Raji (cell line): ENCODE data around the gene FOXP4.

Source experiments
- POLR2A ChIP-seq: IDR thresholded peaks from 2 replicates; pipeline ENCODE4 v1.6.1; 2011; ENCODE audit warnings: low read depth, low read length, control low read depth; ENCODE audit not compliant: insufficient read depth

FOXP4 gene

DNA sequence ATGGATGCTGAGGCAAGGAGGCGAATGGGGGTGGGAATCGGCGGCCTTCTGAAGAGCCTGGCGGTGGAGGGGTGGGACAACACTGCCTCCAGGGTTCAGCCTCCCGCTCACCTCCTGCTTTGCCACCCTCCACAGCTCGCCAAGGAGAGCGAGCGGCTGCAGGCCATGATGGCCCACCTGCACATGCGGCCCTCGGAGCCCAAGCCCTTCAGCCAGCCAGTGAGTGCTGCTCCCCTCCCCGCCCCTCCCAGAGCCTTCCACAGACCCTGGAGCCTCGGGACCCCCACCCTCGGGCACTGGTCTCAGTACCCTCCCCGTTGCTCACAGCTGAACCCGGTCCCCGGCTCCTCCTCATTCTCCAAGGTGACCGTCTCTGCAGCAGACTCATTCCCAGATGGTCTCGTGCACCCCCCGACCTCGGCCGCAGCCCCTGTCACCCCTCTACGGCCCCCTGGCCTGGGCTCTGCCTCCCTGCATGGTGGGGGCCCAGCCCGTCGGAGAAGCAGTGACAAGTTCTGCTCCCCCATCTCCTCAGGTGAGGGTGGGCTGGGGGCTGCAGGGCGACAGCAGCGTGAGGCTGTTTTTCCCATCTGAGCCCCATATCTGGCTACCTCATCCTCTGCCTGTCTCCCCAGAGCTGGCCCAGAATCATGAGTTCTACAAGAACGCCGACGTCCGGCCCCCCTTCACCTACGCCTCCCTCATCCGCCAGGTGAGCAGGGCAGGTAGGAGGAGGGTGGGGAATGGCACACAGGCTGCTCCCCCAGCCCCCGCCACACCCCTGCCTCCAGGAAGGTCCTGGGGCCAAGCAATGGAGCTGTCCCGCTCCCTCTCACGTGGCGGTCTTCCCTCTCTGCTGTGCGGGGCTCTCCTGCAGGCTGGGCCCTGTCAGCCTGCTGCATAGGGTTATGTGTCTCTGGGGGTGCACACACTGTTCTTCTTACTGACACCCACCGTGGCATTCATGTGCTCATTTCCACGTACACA lies 43.7 kb downstream of the FOXP4 start:
- TF ChIP-seq POLR2A: no peak

DNA sequence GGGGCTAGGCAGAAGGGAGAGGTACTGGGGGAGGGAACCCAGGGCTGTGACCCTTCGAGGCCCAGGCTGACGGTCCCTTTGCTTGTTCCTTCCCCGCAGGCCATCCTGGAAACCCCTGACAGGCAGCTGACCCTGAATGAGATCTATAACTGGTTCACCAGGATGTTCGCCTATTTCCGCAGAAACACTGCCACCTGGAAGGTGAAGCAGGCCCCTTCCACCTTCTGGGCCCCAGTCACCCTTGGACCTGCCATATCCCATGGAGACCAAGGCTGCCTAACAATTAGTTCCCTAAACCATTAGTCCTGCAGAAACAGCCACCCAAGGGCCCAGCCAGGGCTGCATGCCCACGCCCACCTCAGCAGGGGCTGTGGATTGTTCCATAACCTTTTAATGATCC lies 44.9 kb downstream of the FOXP4 start:
- TF ChIP-seq POLR2A: no peak

DNA sequence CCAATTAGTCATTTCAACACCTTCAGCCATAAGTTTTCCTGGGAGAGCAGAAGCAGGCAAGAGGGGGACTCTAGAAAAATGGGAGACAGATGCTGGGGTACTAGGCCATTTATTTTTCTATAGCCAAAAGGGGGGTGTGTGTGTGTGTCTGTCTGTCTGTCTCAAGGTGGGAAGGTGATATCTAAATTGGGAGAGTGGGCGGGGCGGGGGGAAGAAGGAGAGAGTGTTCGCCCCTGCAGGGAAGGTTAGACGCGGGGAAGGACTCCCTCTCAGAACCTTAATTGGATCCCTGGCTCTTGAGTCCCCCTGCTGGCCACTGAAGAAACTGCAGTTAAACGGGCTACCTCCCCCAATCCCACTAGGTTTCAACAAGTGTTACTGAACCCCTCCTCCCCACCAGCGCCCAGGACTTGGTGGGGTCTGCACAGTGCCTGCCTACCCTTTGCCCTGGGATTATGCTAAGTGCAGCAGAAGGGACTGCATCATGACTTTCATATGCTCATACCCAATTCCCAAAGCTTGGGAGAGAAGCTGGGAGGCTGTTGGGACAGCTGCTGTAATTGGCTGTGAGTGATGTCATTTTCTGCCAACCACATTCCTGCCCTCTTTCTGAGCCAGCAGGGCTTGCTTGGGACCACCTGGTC lies 45.8 kb downstream of the FOXP4 start:
- TF ChIP-seq POLR2A: no peak

DNA sequence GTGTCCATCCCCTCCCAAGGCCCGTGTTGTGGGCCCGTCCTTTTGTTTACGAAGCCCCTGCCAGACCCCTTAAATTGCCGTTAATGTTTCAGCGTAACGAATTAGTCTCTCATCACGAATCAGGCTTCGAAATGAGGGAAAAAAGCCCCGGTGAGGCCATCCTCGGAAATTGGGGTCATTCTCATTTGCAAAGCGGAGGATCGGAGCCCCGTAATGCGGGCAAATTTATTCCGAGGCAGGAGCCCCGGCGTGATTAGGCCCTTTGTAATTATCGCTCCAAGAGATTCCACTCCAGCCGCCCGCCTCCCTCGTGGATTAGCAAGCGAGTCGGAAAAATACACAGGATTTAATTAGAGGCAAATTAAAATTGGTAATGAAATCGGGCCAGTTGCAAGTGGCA lies 47.2 kb downstream of the FOXP4 start:
- no peak for TF ChIP-seq POLR2A

DNA sequence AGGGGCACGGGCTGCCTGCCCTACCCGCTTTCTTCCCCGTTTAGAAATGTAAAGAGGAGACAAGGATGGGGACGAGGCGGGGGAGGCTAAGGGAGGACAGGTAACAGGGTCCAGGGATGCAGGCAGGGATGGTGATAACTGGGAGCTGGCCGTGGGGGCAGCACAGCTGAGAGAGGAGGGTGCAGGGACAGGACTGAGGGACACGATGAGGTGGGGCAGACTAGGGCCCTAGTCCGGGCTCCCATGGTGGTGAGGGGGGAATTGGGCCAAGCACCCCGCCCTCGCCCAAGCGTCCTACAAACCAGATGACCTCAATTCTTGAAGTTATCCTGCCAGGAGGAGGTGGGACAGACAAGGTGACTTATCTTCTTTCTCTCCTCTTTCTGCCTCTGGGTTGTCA lies 47.7 kb downstream of the FOXP4 start:
- TF ChIP-seq POLR2A: no peak

GRCh38 chr6:41594326-41594725 lies 48.1 kb downstream of the FOXP4 start:
- TF ChIP-seq POLR2A: no peak

DNA sequence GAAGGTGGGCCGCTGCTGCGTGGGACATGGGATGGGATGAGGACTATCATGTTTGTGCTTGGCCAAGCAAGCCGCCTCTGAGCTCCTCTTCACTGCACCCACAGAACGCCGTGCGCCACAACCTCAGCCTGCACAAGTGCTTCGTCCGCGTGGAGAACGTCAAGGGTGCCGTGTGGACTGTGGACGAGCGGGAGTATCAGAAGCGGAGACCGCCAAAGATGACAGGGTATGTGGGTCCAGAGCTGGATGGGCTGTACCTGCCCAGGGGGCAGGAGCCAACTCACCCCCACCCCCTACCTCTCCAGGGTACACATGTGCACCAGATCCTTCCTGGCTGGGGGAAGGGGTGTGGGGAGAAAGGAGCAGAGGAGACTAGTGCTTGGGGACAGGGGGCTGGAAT lies 48.6 kb downstream of the FOXP4 start:
- TF ChIP-seq POLR2A: no peak

- TF ChIP-seq POLR2A: no peak
Observed at GRCh38 chr6:41595166-41595565, 49.0 kb downstream of the FOXP4 start.

GRCh38 chr6:41596096-41596685 lies 50.0 kb downstream of the FOXP4 start:
- TF ChIP-seq POLR2A: no peak

GRCh38 chr6:41596807-41597206 lies 50.6 kb downstream of the FOXP4 start:
- TF ChIP-seq POLR2A: no peak

- no peak for TF ChIP-seq POLR2A
Observed at GRCh38 chr6:41597246-41598000, 51.2 kb downstream of the FOXP4 start.

DNA sequence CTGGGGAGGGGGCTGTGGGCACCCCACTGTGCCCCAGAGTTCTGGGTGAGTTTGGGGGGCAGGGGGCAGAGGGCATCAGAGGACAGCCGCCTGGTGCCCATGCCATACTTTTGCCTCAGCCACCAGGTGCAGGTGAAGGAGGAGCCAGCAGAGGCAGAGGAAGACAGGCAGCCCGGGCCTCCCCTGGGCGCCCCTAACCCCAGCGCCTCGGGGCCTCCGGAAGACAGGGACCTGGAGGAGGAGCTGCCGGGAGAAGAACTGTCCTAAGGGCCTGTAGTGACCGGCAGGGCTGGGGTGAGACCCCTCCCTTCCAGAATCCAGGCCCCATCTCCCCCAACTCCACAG lies 52.5 kb downstream of the FOXP4 start:
- TF ChIP-seq POLR2A: no peak

- no peak for TF ChIP-seq POLR2A
Observed at GRCh38 chr6:41599015-41599851, 53.1 kb downstream of the FOXP4 start.

DNA sequence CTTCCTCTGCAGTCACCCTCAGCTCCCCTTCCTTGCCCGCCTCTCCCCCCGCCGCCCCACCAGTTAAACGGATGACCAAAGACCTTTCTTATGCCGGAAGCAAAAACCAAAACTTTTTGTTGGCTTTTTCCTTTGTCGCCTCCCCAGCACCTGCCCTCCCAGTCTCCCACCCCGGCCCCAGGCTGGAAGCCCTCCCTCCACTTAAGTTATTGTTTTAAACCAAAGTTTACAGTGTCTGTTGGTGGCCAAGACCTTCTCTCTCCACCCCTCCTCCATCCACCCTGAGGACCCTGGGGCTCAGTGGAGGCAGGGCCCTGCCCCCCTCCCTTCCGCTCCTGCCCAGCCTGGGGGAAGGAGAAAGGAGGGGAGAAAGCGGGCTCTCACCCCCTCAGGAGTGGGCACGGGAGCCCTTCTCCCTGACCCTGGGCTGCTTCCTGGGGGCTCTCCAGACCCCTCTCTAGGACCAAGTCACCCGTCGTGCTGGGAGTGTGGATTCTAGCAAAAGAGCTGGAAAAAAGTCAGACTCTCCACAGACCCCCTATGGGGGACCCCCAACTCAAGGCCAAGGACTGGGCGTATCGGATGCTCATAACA lies 53.8 kb downstream of the FOXP4 start:
- no peak for TF ChIP-seq POLR2A
